NCI-H82 (cell line): ENCODE data around the gene FANCC.
"Not testable (repeated sequence)": the region's sequence is repeated elsewhere in the genome, so short reads cannot be mapped to it uniquely, and the experiment has no call there.

Source experiments
- DNase-seq: peaks from one replicate; lab custom pipeline; 2025; lab: John Stamatoyannopoulos, UW

Gene FANCC

DNA sequence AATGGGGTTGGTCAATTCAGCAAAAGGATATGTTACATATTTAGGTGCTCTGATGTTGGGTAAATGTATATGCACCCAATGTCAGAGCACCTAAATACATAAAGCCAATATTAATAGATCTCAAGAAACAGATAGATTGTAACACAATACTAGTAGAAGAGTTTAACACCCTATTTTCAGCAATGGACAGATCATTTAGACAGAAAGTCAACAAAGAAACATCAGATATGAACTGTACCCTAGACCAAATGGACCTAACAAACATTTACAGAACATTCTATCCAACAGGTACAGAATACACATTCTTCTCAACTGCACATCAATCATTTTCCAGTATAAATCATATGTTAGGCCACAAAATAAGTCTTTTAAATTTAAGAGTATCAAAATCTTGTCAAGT is 35.2 kb downstream of the FANCC start:
- DNase-seq: no peak

DNA sequence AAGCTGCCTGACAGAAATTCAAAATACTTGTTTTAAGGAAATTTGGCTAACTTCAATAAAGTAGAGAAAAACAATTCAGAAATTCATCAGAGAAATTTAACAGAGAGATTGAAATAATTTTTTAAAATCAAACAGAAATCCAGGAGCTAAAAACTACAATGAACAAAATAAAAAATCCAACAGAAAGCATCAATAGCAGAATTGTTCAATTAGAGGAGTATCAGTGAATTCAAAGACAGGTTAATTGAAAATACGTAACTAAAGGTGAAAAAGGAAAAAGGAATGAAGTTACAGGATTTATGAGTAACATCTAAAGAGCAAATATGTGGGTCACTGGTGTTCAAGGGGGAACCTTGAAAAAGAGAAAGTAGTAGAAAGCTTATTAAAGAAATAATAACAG is 36.8 kb downstream of the FANCC start:
- DNase-seq: no peak

DNA sequence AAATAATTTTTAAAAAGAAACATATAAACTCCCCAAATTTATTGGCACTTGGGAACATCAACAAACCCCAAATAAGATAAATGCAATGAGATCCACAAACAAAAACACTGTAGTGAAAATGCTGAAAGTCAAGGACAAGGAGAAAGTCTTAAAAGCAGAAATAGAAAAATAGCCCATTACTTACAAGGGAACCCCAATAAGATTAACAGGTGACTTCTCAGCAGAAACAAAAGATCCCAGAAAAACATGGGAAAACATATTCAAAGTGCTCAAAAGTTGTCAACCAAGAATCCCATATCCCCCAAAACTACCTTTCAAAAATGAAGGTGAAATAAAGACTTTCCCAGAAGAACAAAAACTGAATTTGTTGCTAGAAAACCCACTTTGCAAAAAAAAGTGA is 40.0 kb downstream of the FANCC start:
- no peak for DNase-seq

DNA sequence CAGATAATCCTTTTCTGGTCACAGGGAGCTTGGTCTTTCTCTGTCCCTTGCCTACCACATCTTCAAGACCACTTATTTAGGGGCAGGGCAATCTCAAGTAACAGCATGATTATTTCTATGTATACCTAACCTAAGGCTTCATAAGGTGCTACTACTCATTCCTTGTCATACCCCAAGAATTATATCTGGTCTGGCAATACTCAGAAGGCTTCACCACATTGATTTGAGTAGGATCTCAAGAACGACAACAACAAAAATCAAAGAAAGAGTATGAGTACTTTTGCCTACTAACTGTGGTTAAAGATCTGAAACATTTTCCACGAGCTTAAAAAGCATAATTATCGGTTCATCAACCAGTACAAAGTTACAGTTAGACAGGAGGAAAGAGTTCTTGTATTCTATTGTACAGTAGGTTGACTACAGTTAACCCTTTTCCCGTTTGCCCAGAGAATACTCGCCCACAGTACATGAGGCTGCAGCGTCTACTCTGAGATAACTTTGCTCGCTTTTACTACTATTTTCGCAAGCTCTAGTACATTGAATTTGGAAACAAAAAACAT is 41.0 kb downstream of the FANCC start:
- DNase-seq: no peak

DNA sequence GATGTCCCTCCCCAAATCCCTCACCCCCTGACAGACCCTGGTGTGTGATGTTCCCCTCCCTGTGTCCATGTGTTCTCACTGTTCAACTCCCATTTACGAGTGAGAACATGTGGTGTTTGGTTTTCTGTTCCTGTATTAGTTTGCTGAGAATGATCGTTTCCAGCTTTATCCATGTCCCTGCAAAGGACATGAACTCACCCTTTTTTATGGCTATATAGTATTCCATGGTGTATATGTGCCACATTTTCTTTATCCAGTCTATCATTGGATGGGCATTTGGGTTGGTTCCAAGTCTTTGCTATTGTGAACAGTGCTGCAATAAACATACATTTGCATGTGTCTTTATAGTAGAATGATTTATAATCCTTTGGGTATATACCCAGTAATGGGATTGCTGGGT is 43.3 kb downstream of the FANCC start:
- not testable (repeated sequence) for DNase-seq

DNA sequence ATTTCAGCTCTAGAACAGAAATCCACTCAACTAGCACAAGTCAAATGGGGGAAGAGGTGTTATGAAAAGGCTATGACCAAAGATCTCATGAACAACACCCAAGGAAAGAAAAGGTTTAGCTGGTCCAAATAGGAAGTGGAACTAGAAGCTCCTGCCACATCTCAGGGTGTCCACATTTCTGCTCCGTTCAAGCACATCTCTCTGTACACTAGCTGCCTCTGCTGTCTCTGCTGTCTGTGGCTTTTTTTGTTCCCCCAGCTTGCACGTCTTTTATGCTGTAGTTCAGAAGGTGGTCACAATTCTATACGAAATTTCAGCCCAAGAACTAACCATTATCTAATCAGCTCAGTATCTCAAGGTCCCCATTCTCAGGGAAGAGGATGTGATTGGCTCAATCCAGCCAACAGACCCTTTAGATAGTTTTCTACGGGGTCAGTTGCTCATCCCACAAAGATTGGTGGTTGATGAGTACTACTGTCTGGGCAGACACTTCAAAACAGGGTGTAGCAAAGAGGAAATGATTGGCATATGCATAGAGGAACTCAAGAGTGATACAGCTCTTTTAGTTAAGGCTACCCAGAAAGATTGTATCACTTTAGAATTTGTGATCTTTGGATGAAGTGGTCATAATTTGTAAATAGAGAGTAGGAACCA is 44.0 kb downstream of the FANCC start:
- no peak for DNase-seq

DNA sequence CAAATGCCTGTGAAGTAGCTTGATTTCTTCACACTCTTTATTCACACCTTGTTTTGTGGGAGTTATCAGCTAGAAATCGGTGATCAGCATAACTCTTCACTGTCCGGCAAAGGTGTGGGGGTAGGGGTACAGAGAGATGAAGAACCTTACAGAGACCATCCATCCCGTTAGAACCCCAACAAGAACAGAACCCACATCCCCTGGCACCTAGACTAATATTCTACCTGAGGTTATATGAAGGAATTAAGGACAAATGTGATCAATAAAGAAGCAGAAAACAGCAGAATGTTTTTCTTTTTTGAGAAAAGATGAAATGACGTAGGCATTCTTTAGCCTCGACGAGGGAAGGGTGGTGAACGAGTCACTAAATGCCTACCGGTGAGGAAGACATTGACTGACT is 44.7 kb downstream of the FANCC start:
- DNase-seq: no peak

DNA sequence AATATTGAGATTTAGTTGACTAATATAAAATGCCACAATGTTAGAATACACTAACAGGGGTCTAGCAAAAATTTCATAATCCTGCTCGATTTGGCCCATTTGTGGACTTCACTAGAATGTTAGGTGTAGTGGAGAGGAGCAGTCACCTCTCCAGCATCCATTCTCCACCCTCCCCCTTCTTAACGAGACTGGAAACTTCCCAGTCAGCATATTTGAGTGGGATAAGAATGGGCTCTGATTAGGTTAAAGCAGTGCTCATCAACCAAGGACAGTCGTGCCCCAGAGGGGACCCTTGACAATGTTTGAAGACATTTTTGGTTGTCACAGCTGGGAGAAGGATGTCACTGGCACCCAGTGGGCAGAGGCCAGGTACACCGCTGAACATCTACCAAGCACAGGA is 46.7 kb downstream of the FANCC start:
- DNase-seq: peak; percentile 32

DNA sequence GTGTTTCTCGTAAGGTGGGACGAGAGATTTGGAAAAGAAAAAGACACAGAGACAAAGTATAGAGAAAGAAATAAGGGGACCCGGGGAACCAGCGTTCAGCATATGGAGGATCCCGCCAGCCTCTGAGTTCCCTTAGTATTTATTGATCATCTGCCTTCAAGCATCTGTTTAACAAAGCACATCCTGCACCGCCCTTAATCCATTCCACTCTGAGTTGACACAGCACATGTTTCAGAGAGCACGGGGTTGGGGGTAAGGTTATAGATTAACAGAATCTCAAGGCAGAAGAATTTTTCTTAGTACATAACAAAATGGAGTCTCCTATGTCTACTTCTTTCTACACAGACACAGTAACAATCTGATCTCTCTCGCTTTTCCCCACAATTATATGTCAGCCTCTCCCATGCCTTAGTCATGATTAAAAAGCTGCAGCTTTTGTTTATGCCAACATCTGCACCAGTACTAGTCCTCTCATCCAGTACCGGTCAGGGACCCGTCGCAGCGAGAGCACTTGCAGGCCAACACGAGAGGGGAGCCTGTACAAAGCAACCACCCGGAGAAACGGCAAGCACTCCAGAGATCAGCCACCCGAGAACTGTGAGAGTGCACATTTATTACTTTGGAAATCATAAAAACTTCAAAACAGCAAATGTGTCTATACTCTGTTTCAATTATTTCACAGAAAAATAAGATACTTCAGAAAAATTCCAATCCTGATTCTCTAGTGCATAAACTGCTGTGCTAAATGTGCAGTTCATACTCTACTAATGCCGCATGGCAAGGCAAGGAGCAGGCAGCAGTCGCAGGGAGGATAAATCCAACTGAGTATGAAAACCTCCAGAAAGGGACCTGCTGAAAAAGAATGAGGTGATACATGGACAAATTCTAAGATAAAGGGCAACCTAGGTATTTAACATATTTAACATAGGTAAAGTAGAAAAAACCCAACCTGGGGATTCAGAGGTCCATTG is 47.4 kb downstream of the FANCC start:
- peak; percentile 61 for DNase-seq

DNA sequence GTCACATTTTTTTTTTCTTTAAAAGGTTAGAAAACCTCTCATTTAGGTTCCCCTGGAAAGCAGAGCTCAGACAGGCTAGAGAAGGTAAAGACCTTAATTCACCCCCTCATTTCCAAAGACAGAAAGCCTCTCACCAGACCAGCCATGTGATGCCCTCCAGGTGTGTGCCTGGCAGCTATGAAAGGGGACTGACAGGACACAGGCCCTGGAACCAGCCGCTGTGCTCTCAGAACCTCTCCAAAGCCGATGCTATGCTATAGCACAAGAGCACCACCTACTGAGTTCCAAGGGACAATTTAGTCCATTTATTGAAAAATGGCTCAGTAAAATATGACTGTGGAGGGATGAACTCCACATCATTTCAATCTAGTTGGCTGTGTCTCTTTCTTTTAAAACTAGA is 48.8 kb downstream of the FANCC start:
- peak; percentile 49 for DNase-seq

DNA sequence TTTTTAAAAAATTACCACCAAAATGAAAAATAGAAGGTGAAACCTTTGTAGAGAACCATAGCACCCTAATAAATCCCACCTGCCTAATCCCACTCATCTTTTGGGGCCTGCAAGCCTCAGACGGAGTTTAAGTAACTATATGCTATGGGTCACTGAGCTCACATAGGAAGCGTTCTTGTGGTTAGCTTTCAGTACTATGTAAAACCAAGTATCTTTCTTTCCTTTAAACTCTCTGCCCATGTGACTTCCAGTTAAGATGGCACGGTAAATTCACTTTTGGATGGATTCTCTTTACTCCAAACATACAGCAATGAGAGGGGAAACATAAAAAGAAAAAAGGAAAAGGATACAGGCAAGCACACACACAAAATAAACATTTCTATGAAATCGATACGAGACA is 50.9 kb downstream of the FANCC start:
- no peak for DNase-seq

DNA sequence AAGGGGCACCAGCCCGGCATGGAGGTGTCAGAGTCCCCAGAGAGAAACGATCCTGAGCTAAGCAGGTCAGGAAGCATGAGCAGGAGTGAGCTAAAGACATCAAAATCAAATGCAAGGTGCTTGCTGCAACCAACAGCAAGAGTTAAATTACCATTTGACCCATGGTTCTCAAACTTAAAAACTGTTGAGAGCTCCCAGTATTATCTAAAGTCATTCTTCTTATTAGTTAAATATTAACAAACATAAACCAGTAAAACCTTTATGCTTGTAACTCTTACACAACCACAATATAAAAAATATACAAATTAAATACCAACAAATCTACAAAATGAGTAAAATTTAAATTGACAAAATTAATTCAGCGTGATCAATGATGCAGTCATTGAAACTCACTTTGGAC is 51.5 kb downstream of the FANCC start:
- no peak for DNase-seq

DNA sequence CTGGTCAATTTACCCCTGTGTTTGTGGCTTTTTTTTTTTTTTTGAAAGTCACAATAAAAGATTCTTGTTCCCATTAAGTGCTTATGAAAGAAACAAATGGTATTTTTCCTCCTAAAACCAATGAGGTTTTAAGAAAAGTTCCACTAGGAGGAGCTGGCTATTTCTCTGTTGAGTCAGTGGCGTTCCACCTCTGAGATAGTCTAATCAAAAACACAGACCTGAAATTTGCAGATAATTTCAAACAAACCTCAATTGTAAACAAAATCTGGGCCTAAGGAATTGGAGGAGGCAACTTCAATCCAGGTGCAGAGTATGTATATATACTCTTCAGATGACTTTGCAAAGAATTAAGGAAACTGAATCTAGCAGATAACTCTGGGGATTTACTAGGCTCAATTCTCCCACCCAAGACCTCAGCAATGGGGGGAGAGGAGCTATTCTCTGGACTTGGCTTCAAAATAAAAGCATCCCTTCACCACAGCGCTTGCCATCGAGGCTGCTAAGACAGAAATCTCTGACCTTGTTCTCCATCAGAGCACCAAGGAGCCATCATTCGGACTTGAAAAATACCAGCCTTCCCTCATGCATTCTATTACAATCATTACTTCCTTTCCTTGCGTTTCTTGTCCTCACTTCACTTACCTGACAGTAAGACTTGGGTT is 52.4 kb downstream of the FANCC start:
- peak; percentile 4 for DNase-seq

DNA sequence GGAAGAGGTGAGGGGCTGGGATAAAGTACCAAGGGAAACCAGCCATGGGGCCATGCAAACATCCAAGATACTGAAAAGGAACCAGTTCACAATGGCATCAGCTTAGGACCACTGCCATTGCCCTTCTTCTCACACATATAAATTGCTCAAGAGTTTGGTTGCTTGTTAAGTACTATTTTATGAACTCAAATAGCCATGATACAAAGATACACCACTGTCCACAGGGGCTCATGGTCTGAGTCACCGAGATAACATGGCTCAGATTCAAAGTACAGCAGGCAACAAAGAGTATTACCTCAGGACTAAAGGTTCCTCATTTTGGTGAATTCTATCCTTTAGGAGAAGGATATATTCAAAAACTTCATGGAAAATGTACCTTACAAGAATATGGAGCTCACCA is 55.6 kb downstream of the FANCC start:
- no peak for DNase-seq

DNA sequence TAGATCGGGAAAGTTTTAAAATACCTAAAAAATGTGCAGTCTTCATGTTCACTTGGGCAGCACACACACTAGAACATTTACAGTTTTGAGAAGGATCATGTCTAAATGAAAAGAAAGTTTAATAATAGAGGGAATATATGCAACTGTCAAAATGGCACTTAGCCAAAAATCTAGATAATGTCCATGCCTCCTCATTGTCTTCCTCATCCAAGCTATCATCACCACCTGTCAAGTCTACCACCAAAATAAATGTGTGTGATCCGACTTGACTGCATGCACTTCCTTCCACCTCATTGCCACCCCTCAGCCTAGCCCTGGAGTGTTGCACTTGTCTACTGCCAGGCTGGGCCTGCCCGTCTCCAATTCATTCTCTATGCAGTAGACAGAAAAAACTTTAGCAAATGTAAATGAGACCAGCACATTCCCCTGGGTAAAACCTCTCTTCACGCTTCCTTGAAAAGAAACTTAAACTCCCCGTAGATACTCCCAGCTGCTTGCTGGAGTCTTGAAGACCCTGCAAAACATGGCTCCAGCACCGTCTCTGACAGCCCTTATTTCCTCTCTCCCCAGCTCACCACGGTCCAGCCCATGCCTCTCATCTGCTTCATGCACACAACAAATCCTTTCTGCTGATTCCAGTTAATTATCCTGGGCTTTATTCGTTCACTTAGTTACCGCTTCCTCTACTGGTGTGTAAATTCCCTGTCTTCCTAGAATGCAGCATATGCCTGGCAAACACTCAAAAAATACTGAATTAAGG is 66.9 kb downstream of the FANCC start:
- no peak for DNase-seq

DNA sequence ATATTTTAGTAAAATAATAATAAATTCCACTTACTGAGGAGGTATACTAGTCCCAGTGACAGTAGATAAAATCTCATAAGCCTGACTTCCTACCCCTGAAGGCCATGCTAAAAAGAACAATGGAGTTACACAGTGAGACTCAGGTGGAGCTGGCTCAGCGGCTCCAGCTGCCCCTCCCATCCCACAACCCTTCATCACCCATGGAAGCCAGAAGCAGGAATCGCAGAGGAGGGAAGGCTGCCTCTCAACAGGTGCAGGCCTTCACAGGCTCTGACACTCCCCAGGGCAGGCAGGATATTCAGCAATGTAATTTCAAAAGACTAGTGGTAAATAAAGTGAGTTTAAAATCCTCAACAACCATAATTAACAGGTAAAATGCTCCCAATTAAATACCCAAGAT is 67.5 kb downstream of the FANCC start:
- DNase-seq: no peak

DNA sequence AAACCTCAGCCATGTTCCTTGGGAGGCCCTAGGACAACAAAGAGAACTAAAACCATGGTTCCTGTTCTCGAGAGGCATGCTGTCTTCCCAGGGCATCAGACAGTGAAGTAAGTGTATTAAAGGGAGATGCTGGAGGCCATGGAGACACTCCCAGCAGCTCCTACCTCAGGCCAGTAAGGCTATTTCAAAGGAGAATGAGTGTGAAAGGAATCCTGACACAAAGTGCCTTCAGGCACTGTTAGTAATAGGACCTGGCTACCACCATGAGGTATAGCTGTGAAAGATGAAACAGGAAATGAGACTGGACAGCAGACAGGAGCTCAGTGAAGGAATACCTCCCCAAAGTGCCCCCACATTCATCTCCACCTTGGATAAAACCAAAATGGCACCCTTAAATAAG is 71.0 kb downstream of the FANCC start:
- DNase-seq: no peak

DNA sequence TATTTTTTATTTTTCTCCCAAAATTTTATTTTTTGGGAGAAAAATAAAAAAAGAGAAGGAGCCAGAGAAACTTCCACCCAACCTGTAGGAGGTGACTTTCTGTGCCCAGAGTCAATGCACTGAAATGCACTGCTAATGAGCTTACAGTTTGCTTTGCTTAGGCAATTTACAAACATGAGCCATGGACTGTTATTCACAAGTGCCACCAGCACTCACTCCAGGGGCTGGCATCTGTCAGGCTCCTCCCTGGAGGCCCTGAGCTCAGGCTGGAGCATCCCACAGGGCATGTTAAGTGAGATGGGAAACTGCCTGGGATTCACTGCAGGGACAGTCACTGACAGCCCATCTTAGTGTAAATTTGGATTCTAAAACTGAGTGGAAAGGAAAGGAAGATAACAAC is 74.9 kb downstream of the FANCC start:
- DNase-seq: peak; percentile 54

DNA sequence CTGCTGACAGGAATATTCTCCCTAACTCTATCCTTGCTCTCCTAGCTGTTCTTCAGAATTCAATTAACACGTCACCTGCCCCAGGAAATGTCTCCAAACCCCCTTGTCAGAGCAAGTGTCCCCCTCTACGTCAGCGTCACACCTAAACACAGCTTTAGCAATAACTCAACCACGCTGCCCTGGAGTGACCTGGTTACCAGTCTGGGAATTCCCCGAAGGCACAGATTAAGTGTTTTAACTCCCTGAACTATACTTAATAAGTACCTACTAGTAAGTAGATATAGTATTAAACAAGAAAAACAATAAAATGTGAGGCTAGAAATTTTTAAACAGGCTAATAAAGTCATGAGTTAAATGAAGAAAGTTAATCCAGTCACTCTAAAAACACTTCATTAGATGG is 78.4 kb downstream of the FANCC start:
- DNase-seq: no peak

DNA sequence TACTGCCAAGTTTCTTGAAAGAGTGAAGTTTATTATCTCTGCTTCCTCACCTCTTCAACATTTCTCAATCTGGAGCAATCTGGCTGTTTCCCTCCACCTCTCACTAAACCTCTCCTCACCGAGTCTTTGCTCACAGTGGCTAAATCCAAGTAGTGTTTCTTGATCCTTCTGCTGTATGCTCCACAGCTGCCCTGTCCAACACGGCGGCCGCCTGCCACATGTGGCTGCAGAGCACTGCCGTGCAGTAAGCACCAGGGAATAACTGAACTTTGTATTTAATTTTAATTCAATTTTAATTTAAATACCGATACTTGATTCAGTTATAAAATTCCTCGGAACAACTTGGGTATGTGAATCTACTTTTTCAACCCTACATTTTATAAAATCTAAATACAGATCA is 80.2 kb downstream of the FANCC start:
- DNase-seq: no peak

DNA sequence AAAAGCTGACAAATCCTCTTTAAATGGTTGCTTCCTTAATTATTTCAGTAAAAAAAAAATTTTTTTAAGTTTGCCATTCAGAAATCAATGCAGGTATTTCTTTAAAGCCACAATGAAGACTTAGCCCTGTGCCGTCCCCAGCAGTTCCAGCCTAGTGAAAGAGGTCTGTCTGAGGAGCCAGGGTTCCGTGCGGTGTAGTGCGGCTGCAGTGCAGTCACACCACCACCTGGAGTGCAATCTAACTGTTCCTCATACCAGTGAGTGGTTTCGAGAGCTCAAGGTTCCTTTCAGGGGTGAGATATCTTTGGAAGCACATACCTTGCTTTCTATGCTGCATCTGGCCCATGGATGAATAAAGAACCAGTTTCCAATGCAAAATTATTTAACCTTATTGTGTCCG is 87.5 kb downstream of the FANCC start:
- no peak for DNase-seq
